Stimulated activated CD4-positive, alpha-beta T cell treated with anti-CD3 and anti-CD28 coated beads, Interleukin-4, amount 100 ng/mL, for 4 hours (primary cell): ENCODE measurements around the gene AP3B1.
A peak's percentile ranks its signal among the peaks of the same experiment; 100 is the strongest.

Experiments
- DNase-seq, 2 experiments: peaks; one replicate each; pipeline ENCODE4 v3.0.0-alpha.2; 2020

AP3B1 gene

GRCh38 chr5:78294248-78295034, at the start of gene AP3B1:
TSS of gene AP3B1 (minus strand) at chr5:78294698. CDS start at chr5:78294579, 119 bp downstream.
- peak; percentile 96 to 97 for DNase-seq

GRCh38 chr5:78341440-78341839, 46.9 kb upstream of the AP3B1 start:
- no peak for DNase-seq

- DNase-seq = no peak
Observed at GRCh38 chr5:78339617-78340436, 45.3 kb upstream of the AP3B1 start.

GRCh38 chr5:78336698-78337097, 42.2 kb upstream of the AP3B1 start:
- DNase-seq = no peak

- no peak for DNase-seq
Observed at GRCh38 chr5:78335976-78336375, 41.5 kb upstream of the AP3B1 start.

DNA sequence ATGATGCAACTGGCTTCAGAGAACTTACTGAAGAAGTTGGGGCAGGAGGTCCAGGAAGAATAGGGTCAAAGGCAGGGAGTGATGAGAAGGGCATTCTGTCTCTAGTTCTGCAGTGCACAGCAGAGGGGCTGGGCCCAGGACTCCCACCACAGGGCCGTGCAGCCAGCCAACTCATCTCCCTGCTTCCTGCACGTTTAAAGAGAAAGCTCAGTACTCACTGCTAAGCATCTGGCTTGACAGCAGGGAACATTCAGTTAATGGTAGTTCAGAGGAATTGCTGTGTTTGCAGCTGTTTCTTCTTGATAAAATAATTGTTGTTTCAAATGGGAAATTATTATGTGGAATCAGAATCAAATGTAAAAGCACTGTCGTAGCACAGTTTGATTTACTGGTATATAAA, 40.3 kb upstream of the AP3B1 start:
- DNase-seq = no peak

DNA sequence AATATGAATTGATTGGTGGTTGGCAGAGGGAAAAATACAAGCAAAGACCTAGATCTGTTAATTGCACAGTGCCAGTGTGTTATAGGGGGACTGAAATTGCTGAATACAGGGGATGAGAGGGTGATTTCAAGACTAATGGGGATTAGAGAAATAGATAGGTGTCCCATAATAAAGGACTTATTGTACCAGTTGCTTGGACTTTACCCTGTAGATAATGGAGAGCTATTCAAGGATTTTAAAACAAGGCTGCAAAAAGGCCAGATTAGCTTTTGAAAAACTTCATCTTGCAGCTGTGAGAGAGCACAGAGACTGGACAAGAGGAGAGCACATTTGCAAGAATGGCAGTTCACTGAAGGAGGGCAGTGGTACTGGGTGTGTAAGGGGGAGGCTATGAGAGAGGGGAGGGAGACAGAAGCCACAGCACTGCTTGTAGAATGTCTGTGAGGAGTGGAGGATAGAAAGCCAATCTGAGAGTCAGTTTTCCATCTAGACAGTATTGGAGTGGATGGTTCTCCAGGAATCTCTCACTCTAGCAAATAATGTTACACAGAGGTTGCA, 37.1 kb upstream of the AP3B1 start:
- DNase-seq = no peak

DNA sequence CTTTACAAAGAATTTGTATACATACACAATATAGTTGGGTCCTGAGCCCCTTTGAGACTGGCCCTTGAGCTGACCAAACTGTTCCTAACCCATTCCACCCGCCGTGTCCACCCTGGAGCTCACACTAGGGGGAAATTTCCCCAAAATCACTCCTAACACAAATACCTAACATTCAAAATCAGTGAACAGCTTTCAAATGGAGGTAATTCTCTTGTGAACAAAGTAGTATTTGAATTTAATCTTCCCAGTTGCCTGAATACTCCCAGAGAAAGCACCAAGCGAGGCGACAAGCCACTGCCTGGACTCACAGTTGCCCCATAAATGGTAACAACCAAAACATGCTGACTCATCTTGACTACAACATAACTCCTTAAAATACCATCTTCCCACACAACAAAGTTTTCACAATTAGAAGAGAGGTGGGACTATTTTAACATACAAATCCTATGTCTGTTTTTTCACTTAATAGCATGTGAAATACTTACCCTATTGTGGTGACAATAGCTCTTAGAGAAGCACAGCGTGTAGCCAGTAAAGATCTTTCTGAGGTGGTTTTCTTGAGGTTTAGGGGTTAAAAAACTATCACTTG, 34.2 kb upstream of the AP3B1 start:
- DNase-seq = no peak

DNA sequence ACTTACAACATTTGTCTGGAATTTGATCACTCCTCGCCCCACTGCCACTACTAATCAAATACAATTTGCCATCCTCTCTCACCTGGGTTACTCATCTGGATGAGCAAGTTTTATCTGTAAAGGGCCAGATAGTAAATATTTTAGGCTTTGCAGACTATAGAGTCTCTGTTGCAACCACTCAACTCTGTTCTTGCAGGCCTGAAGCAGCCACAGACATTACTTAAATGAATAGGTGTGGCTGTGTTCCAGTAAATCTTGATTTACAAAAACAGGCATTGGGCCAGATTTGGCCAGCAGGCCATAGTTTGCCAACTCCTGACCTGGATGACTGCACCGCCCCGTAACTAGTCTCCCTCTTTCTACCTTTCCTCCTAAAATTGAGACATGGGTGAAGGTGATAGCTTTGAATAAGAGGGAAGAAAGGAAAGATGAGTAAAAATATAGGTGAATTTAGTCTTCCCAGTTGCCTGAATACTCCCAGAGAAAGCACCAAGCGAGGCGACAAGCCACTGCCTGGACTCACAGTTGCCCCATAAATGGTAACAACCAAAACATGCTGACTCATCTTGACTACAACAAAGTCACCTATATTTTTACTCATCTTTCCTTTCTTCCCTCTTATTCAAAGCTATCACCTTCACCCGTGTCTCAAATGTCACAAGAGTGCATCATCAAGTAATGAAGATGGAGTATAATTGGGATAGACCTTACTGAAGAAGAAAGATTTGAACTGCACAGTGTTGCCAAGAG, 33.4 kb upstream of the AP3B1 start:
- no peak for DNase-seq

DNA sequence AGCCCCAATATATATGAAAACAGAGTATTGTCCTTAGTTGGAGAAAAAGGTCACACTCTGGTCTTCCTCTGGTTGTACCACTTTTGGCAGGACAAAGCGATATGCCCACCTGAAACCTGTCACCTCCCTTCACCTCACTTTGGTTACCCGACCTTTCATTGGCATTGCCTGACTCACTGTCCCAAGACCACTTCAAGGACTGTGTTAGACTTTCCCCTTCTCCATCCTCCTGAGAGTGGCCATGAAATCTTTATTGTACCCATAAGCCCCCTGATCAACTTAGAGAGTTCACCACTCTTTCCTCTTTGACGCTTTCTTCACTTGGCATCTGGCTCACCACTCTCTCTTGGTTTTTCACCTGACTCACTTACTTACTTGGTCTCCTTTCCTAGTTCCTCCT, 32.4 kb upstream of the AP3B1 start:
- no peak for DNase-seq

GRCh38 chr5:78323241-78323640, 28.7 kb upstream of the AP3B1 start:
- DNase-seq = no peak

GRCh38 chr5:78320401-78320800, 25.9 kb upstream of the AP3B1 start:
- DNase-seq = no peak

DNA sequence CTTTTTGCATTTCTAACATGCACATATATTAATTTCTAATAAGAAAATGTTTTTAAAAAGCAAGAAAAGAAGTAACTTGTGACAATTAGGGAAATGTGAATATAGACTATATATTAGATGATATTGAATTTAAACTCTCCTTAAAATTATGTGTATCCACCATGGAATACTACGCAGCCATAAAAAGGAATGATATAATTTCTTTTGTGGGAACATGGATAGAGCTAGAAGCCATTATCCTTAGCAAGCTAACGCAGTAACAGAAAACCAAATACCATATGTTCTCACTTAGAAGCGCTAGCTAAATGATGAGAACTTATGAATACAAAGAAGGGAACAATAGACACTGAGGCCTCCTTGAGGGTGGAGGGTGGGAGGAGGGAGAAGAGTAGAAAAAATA, 23.8 kb upstream of the AP3B1 start:
- DNase-seq = no peak

DNA sequence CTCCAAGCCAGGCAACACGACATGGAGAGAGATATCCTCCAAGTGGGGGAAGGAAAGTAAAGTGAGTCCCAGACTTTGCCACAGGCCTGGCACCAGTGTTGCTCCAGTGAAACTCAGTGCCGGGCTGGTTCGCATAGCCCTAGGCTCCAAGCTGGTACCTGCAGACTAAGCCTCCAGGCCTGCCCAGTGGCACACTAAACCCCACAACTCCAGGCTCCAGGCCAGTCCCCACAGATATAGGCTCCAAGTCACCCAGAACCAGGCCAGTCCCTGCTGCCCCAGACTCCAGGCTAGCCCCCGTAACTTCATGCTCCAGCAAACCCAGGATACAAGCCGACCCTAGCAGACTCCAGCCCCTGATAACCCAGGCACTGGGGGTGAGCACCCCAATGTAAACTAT, 23.0 kb upstream of the AP3B1 start:
- DNase-seq = no peak

DNA sequence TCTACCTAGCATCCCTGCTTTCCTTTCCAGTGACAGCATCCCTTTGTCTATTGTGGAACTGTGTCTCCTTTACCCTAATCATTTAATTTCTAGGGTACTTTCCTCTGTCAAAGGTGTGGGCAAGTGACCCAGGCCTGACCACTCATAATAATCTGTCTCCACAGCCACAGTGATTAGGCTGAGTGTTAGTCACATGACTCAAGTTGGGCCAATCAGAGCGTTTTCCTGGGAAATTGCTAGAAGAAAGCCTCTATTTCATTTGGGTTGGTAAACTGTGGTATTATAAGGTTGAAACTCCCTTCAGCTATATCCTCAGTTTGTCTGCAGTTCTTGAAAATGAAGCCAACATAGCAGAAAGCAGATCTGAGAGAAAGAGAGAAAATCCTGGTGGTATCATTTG, 14.2 kb upstream of the AP3B1 start:
- DNase-seq = no peak

- no peak for DNase-seq
Observed at GRCh38 chr5:78300464-78301045, 6.1 kb upstream of the AP3B1 start.

DNA sequence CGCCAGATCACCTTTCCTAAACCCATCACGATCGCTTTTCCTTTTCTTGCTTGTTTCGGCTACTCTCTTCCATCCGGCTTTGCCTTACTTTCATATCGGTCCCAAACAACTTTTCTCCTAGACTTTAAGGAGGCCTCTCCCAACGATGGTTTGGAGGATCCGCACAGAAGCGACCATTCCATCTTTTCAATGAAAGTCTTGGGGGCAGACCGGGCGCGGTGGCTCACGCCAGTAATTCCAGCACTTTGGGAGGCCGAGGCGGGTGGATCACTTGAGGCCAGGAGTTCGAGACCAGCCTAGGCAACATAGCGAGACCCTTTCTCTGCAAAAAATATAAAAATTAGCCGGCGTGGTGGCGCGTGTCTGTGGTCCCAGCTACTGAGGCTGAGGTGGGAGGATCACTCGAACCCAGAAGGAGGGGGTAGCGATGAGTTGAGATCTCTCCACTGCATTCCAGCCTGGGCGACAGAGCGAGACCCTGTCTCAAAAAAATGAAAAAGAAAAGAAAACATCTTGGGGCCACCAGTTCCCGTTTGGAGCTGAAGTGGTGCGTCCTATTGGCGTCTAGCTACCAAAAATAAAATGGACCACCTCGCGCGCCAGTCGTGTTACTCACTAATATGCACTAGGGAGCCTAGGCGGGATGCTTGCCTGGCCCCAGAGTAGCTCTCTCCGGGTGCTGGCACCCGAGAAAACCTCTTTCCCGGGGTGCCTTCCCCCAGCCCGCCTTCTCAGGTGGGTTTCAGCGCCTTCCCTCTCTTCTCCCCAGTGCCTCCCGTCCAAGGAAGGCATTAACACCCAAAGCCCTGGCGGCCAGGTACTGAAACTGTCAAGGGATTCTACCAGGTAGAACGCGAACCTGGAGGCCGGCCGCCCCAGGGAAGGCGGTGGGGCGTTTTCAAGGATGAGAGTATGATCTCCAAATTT, 800 bp upstream of the AP3B1 start:
- peak; percentile 31 to 32 for DNase-seq

DNA sequence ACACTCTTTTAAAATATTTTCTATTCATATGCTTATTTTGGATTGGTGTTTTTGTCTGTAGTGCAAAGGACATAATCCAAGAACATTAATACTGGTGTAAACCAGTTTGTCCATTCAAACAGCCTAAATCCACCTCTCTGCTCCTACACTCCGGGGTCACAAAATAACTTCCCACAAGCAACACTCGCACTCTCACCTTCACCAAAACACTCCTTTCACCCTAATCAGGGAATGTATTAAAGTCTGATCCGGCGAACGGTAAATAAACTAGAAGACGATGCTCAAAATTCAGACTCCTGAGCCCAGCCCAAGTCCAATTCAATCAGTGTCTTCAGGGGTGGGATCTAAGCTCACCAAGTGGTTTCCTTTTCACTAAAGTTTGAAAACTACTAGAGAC, 649 bp downstream of the AP3B1 start:
- no peak for DNase-seq

- no peak for DNase-seq
Observed at GRCh38 chr5:78291687-78292086, 2.8 kb downstream of the AP3B1 start.

GRCh38 chr5:78289911-78290310, 4.6 kb downstream of the AP3B1 start:
- DNase-seq = no peak

- DNase-seq = no peak
Observed at GRCh38 chr5:78288246-78288645, 6.3 kb downstream of the AP3B1 start.
